ENCODE data around the gene USP9Y. TPM values are rescaled to one million over a fixed set of nuclear protein-coding genes. Genes with fewer than 3 reads are reported as not detected.

Gene USP9Y
- total RNA-seq, 6 donors from 2014 or later = 0.06 to 63.9 (median 16.2) TPM; not detected in 2

DNA sequence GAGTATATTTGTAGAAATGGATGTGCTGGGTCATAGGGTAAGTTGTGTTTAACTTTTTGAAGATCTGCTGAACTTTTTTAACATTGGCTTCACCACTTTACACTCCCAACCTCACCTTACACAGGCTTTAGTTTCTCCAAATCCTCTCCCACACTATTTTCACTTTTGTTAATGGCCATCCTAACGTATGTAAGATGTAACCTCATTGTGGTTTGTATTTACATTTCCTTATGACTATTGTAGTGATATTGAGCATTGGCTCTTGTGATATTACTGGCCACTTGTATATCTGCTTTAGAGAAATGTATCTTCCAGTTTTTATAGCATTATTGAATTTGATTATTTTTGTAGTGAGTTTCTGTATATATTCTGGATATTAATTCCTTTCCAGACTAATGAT lies 93.0 kb downstream of the USP9Y start:
- H3K4me3 ChIP-seq = no peak overlapping the region
- no peak for ATAC-seq (ENCODE audit: low FRiP score in 2 of 2)
- no peak overlapping the region for H3K27ac ChIP-seq
- no peak for DNase-seq
- H3K36me3 ChIP-seq = no peaks in the 10 kb centered on the region
- WGBS, 2 donors = 73% methylated on average over 1 of the region's 1 CpG; no CpG with 5 or more reads in 1 of the 2 donors
- no peak for TF ChIP-seq EP300 (IDR thresholded peaks at IDR 0.05)
- TF ChIP-seq, protein P1, sequence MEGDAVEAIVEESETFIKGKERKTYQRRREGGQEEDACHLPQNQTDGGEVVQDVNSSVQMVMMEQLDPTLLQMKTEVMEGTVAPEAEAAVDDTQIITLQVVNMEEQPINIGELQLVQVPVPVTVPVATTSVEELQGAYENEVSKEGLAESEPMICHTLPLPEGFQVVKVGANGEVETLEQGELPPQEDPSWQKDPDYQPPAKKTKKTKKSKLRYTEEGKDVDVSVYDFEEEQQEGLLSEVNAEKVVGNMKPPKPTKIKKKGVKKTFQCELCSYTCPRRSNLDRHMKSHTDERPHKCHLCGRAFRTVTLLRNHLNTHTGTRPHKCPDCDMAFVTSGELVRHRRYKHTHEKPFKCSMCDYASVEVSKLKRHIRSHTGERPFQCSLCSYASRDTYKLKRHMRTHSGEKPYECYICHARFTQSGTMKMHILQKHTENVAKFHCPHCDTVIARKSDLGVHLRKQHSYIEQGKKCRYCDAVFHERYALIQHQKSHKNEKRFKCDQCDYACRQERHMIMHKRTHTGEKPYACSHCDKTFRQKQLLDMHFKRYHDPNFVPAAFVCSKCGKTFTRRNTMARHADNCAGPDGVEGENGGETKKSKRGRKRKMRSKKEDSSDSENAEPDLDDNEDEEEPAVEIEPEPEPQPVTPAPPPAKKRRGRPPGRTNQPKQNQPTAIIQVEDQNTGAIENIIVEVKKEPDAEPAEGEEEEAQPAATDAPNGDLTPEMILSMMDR (IDR thresholded peaks at IDR 0.05) = no peak
- no peak for TF ChIP-seq POLR2A (IDR thresholded peaks at IDR 0.05)
- TF ChIP-seq POLR2AphosphoS5 (IDR thresholded peaks at IDR 0.05) = no peak
- H3K27me3 ChIP-seq = no peaks in the 10 kb centered on the region
- no peaks in the 10 kb centered on the region for H3K9me3 ChIP-seq
- H3K4me1 ChIP-seq = no peaks in the 10 kb centered on the region

DNA sequence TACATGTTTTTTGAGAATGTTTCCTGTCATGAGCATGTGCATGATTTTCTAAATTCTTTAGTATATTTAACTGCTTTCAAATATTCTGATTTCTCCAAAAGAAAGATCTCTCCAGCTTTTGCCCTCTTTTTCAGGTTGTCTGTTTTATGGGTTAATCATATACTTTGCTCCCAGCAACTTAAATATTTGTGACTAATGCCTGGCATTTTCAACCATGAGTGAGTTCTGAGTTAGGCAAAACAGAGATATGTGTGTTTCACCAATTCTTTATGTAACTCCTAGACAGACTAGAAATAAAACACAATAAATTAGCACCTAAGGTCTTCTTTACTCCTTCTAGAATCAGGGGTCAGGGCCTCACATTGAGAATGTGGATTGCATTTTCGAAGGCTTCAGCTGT lies 107.0 kb downstream of the USP9Y start:
- ATAC-seq (ENCODE audit: low FRiP score in 2 of 2) = no peak
- no peak for DNase-seq
- WGBS, 2 donors = 83% methylated on average over 1 of the region's 1 CpG; no CpG with 5 or more reads in 1 of the 2 donors
- TF ChIP-seq EP300 (IDR thresholded peaks at IDR 0.05) (no peak), POLR2A (IDR thresholded peaks at IDR 0.05) (no peak), POLR2AphosphoS5 (IDR thresholded peaks at IDR 0.05) (no peak)
- TF ChIP-seq, protein P1 (IDR thresholded peaks at IDR 0.05) = no peak
- H3K27ac ChIP-seq = no peak overlapping the region
- no peaks in the 10 kb centered on the region for H3K9me3 ChIP-seq
- no peaks in the 10 kb centered on the region for H3K4me1 ChIP-seq
- no peaks in the 10 kb centered on the region for H3K36me3 ChIP-seq
- H3K4me3 ChIP-seq = no peak overlapping the region
- H3K27me3 ChIP-seq = no peaks in the 10 kb centered on the region

DNA sequence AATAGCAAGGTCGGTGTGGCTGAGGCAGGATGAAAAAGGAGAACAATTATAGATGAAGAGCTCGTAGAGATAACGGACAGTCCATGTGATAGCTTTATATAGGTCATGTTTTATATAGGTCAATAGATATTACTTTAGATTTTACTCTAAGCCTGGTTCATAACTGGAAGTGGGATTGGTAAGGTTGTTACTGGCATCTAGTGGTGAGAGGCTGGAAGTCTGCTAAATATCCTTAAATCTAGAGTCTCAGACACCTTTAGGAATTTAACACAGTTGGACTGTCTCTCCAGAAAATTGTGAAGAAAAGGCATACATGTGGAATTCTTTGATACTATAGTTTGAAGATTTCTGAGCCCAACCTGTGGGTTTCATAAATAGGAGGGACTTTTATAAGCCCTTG lies 108.0 kb downstream of the USP9Y start:
- H3K4me1 ChIP-seq = no peaks in the 10 kb centered on the region
- WGBS, 2 donors = 63% methylated on average over 3 of the region's 3 CpGs; no CpG with 5 or more reads in 1 of the 2 donors
- no peak for DNase-seq
- no peak for TF ChIP-seq POLR2AphosphoS5 (IDR thresholded peaks at IDR 0.05)
- TF ChIP-seq EP300 (IDR thresholded peaks at IDR 0.05) = no peak
- TF ChIP-seq, protein P1 (IDR thresholded peaks at IDR 0.05) = no peak
- TF ChIP-seq POLR2A (IDR thresholded peaks at IDR 0.05) = no peak
- no peak overlapping the region for H3K4me3 ChIP-seq
- H3K27me3 ChIP-seq = no peaks in the 10 kb centered on the region
- H3K36me3 ChIP-seq = no peaks in the 10 kb centered on the region
- ATAC-seq (ENCODE audit: low FRiP score in 2 of 2) = no peak
- no peak overlapping the region for H3K27ac ChIP-seq
- H3K9me3 ChIP-seq = no peaks in the 10 kb centered on the region

DNA sequence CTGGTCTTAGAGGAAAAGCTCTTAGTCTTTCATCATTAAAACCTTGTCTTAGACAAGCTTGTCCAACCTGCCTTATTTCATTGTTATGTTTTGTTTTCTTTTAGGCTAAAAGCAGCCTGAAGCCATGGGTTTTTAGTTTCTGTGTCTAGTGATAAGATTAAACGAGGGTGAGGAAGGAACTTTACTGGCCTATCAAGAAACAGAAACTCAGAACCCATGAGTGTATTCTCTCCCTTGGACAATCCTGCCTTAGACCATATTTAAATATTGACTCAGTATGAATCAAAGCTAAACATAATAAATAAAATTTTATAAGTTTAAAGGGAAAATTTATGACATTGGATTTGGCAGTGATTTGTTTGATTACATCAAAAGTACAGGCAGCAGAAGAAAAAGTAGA lies 122.4 kb downstream of the USP9Y start:
- no peak overlapping the region for H3K4me3 ChIP-seq
- no peaks in the 10 kb centered on the region for H3K27me3 ChIP-seq
- no peaks in the 10 kb centered on the region for H3K36me3 ChIP-seq
- H3K4me1 ChIP-seq = no peaks in the 10 kb centered on the region
- no peak for ATAC-seq (ENCODE audit: low FRiP score in 2 of 2)
- no peak overlapping the region for H3K27ac ChIP-seq
- H3K9me3 ChIP-seq = no peaks in the 10 kb centered on the region
- WGBS, 2 donors = 62% methylated on average over 1 of the region's 1 CpG; no CpG with 5 or more reads in 1 of the 2 donors
- DNase-seq = no peak
- no peak for TF ChIP-seq POLR2AphosphoS5 (IDR thresholded peaks at IDR 0.05)
- TF ChIP-seq, protein P1 (IDR thresholded peaks at IDR 0.05) = no peak
- no peak for TF ChIP-seq EP300 (IDR thresholded peaks at IDR 0.05)
- no peak for TF ChIP-seq POLR2A (IDR thresholded peaks at IDR 0.05)

DNA sequence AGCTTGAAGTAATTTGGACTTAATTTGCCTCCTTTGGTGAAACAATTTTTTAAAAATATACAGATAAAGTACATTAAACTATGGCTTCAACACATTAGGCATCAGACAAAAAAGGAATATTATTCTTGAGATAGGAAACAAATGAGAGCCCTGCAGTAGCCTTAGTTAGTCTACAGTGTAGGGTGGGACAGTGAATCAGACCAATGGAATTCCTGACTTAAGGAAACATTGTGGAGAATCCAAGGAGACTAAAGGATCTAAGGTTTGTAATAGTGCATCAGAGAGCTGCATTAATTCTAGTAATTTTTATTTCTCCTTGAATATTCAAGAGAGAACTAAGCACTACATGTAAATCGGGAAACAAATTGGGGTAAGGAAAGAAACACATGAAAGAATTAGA lies 125.8 kb downstream of the USP9Y start:
- TF ChIP-seq, protein P1 (IDR thresholded peaks at IDR 0.05) = no peak
- TF ChIP-seq POLR2A (IDR thresholded peaks at IDR 0.05) (no peak), POLR2AphosphoS5 (IDR thresholded peaks at IDR 0.05) (no peak), EP300 (IDR thresholded peaks at IDR 0.05) (no peak)
- H3K36me3 ChIP-seq = no peaks in the 10 kb centered on the region
- H3K9me3 ChIP-seq = no peaks in the 10 kb centered on the region
- no peak for DNase-seq
- no peaks in the 10 kb centered on the region for H3K4me1 ChIP-seq
- H3K27ac ChIP-seq = no peak overlapping the region
- H3K4me3 ChIP-seq = no peak overlapping the region
- 100% methylated on average over 1 of the region's 1 CpG; no CpG with 5 or more reads in 1 of the 2 donors for WGBS, 2 donors
- no peaks in the 10 kb centered on the region for H3K27me3 ChIP-seq
- ATAC-seq (ENCODE audit: low FRiP score in 2 of 2) = no peak
